Measurements from ENCODE around the gene CHD6.

GRCh38 chr20:41447006-41447405 is 171.2 kb downstream of the CHD6 start:
- TF ChIP-seq POLR2AphosphoS5 (IDR thresholded peaks at IDR 0.05; ENCODE audit: low read depth, low read length) (no peak), POLR2A (IDR thresholded peaks at IDR 0.05; ENCODE audit: low read depth, low read length) (no peak), SPI1 (IDR thresholded peaks at IDR 0.05; ENCODE audit: low read depth, low read length) (no peak), TAF1 (IDR thresholded peaks at IDR 0.05; ENCODE audit: low read depth, low read length) (no peak)

All from GM12891 (cell line).